Measurements from ENCODE around the gene CCM2. TPM values are rescaled to one million over a fixed set of nuclear protein-coding genes. Genes with fewer than 3 reads are reported as not detected.

Gene CCM2
- total RNA-seq, 1 donor from 2014 or later: 33.7 TPM

GRCh38 chr7:44969049-44969700, 30.8 kb upstream of the CCM2 start:
- no peak for DNase-seq

- no peak for DNase-seq
These were observed 30.1 kb upstream of the CCM2 start for GRCh38 chr7:44969701-44970522.

- DNase-seq: no peak
These were observed 29.4 kb upstream of the CCM2 start for GRCh38 chr7:44970523-44971051.

GRCh38 chr7:44971188-44971901, 28.7 kb upstream of the CCM2 start:
- no peak for DNase-seq

GRCh38 chr7:44971902-44972441, 28.0 kb upstream of the CCM2 start:
- DNase-seq: peak; percentile 30

- DNase-seq: no peak
These were observed 27.4 kb upstream of the CCM2 start for GRCh38 chr7:44972562-44972961.

- DNase-seq: no peak
These were observed 26.2 kb upstream of the CCM2 start for GRCh38 chr7:44973610-44974401.

- DNase-seq: no peak
These were observed 25.5 kb upstream of the CCM2 start for GRCh38 chr7:44974549-44974948.

- no peak for DNase-seq
These were observed 24.5 kb upstream of the CCM2 start for GRCh38 chr7:44975331-44976039.

- no peak for DNase-seq
These were observed 23.8 kb upstream of the CCM2 start for GRCh38 chr7:44976040-44976745.

GRCh38 chr7:44976746-44977196, 23.2 kb upstream of the CCM2 start:
- no peak for DNase-seq

GRCh38 chr7:44977304-44977958, 22.6 kb upstream of the CCM2 start:
- DNase-seq: no peak

GRCh38 chr7:44977959-44978335, 22.1 kb upstream of the CCM2 start:
- no peak for DNase-seq

- no peak for DNase-seq
These were observed 21.3 kb upstream of the CCM2 start, which contains the start of gene MYO1G for GRCh38 chr7:44978511-44979366. TSS of gene MYO1G (minus strand) at chr7:44979015. CDS start at chr7:44978961, 54 bp downstream.

- DNase-seq: no peak
These were observed 20.3 kb upstream of the CCM2 start for GRCh38 chr7:44979481-44980392.

- DNase-seq: no peak
These were observed 19.5 kb upstream of the CCM2 start for GRCh38 chr7:44980393-44981034.
